GM21619 (cell line): ENCODE results near the gene RPTOR.

Experiments used
- ATAC-seq: cut with Tn5 transposase; IDR thresholded peaks from one replicate; pipeline ENCODE4 v1.9.1; 2021; ENCODE audit not compliant: unreplicated experiment

Gene RPTOR

DNA sequence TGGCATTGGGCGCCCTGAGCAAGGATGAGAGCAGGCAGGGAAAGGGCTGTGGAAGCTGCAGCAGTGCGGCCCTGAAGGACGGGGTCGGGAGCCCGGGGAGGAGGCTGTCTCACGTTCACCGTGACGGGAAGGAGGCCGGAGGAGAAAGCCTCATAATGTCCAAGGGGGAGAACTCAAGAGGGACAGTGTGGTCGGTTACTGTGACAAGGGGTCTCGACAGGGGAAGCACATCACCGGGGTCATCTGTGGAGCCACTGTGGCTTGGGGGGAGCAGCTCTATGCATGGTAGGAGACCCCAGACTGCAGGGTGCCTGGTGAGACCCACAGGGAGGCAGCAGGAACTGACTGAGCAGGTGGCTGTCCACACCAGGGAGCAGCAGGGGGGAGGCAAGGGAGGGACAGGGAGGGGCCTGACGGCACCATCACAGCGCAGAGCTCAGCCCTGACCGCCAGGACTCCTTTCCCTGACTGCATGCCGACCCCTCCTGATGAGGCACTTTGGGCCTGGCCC is 292.4 kb downstream of the RPTOR start:
- ATAC-seq: no peak

- no peak for ATAC-seq
Observed at GRCh38 chr17:80837711-80838110, 293.1 kb downstream of the RPTOR start.

DNA sequence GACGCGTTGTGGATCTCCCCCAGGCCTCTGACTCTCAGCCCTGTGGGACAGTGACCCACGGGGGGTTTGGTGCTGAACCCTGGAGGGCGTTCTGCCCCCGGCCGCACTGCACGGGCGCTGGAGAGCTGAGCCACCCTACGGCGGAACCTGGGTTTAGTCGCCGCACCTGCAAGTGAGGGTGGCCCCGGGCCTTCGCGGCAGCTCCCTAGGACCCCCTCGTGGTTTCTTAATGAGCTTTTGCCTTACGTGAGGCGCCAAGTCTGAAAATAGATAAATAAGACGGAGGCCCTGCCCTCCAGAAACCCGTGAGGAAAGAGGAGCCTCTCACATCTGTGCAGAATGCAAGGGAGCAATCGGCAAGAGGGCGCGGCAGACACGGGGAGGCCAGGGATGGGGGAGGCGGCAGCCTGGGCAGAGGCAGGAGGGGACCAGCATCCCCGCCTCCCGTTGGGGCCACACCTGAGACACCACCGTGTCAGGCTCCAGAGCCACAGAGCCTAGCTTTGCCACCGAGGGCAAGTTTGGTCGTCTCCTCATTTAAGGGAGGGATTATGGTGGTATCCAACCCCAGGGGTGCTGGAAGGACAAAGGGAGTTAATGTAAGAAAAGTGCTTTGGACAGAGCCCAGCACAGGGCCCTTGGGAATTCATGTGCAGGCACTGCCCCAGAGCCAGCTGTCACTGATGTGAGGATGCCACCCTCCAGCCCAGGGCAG is 293.8 kb downstream of the RPTOR start:
- ATAC-seq: no peak

GRCh38 chr17:80839026-80839345 is 294.3 kb downstream of the RPTOR start:
- no peak for ATAC-seq

DNA sequence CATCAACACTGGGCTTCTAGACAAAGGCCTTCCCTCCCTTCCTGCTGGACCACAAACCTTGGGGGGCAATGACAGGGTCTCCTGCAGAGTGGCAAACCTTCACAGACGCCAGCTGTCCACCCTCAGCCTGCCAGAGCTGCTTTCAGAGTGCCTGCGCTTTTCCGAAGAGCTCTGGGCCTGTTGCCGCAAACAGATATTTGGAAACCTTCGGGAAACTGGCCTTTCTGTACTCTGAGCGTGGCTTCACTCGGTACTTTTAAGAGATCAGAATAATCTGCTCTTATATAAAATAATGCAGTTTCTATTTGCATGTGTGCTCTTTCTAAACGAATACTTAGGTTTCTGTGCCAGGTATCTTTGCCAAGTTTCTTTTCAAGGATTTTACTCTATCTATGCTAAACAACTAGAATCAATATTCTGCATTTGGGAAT is 294.9 kb downstream of the RPTOR start:
- no peak for ATAC-seq

GRCh38 chr17:80839970-80840369 is 295.3 kb downstream of the RPTOR start:
- ATAC-seq: no peak

DNA sequence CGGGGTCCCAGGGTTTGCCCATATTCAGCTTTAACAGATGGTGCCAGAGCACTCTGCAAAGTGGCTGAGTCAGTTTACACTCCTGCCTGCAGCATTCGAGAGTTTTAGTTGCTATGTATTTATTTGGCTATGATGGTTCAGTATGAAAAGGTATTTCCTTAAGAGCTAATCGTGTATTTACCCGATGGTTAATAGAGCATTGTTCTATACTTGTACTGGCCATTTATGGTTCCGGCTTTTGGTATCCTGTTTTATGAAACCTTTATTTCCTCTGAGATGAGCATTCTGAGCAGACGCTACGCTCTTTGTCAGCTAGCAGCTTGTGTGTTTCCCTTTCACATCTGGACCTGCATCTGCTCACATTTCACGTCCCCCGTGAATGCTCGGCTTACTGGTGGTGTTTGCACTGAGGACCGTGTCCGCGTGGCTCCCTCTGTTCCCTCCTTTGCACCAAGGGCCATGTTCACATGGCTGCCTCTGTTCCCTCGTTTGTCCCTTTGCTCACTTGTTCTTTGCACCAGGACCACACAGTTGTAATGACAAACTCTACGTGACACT is 297.9 kb downstream of the RPTOR start:
- no peak for ATAC-seq

DNA sequence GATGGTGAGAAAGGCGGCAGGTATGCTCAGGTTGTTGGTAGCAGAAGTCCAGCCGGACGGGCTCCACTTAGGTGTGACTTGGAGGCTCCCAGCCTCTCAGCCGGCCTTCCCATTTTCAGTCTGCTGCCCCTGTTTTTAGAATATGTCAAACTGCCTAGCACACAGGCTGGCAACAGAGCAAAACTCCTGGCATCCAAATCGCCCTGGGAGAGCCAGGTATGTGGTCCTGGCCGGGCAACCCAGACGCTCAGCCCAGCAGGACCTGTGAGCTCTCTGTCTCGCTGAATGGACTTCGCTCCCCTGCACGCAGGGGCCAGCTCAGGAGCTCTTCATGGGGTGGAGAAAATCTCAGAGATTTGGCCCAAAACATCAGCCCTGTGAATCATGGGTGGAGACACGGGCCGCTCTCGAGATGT is 299.1 kb downstream of the RPTOR start:
- no peak for ATAC-seq

- ATAC-seq: no peak
Observed at GRCh38 chr17:80844418-80844990, 299.9 kb downstream of the RPTOR start.

GRCh38 chr17:80845069-80845862 is 300.6 kb downstream of the RPTOR start:
- no peak for ATAC-seq

- no peak for ATAC-seq
Observed at GRCh38 chr17:80845863-80846671, 301.4 kb downstream of the RPTOR start.

- ATAC-seq: no peak
Observed at GRCh38 chr17:80846932-80847331, 302.3 kb downstream of the RPTOR start.

DNA sequence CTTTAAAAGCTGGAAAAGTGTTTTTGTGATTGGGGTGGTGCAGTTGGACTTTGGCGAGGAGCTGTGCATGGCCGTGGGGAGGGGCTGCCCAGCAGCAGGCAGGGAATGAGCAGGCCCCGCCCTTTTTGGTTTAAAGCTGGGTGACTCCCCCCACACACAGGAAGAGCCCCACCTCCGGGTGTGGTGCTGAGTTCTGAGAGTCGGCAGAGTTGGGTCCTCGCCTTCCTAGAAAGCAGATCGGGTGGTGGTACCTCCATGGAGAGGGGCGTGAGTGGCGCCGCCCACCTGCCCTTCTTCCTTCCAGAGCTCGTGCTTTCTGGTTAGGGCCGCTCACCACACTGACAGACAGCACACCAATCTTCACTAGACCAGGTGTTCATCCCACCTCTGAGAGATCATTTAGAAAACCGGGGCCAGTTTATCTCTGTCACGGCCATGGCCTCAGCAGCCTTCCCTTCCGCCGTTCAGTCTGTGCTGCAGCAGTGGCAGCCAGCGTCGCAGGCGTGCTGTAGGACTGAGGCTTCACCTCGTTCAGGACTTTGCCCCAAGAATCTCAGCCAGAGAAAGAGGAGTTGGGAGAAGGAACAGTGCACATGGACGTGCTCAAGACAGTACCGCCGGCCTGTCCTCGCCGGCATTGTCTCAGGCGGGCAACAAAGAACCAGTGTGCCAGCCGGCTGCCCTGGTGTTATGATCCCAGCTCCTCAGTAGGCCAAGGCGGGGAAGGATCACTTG is 303.0 kb downstream of the RPTOR start:
- no peak for ATAC-seq

GRCh38 chr17:80848449-80849102 is 303.9 kb downstream of the RPTOR start:
- ATAC-seq: no peak

DNA sequence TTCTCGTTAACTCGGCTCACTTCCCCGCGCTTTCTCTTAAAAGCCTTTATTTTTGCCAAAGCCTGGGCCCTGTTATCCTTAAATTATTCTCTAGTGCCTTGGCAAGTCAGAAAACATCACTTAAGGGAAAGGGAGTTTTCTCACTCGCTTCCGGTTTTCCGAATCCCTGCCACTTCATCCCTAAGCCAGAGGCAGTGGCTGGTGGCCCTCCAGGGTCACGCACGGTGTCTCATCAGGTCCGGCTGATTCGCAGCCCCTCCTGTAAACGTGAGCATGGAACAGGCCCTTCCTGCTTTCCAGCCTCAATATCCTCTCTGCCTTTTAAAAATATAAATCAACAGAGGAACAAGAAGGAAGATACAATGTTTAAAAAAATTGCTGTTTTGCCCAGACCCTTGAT is 304.5 kb downstream of the RPTOR start:
- ATAC-seq: no peak

DNA sequence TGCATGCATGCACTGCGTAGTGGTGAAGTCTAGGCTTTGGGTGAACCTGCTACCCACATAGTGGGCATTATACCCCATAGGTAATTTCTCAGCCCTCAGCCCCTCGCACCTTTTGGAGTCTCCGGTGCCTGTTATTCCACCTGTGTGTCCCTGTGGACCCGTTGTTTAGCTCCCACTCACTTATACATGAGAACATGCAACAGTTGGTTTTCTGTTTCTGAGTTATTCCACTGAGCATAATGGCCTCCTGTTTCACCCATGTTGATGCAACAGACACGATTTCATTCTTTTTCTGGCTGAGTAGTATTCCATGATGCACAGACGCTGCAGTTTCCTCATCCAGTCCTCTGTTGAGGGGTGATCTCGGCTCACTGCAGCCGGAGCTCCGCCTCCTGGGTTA is 305.5 kb downstream of the RPTOR start:
- ATAC-seq: no peak

- no peak for ATAC-seq
Observed at GRCh38 chr17:80850817-80851216, 306.2 kb downstream of the RPTOR start.

- no peak for ATAC-seq
Observed at GRCh38 chr17:80851277-80851925, 306.8 kb downstream of the RPTOR start.

DNA sequence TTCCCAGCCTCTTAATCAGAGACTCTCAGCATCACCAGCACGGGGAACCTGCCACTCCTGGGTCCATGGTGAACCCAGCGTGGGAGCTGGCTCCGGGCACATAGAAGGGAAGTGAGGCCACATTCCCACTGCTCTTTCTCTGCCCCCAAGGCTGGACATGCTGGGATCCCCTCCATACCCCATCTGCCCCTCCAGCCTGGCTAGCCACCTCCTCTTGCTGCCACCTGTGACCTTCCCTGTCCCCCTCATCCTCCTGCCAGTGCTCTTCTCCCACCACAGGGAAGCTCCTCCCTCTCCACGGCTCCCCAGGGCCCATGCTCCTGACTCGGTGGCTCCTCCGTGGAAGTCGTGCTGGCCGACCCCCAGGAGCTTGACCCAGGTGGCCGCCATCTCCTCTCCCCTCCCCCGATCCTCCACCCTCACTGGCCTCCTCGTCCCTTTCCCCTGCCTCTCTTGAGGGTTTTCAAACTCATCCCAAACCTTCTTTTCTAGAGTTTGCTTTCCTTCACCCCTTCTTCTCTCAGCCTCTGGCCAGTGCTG is 307.9 kb downstream of the RPTOR start:
- ATAC-seq: no peak
